Activated CD4-positive, CD25-positive, alpha-beta regulatory T cell treated with anti-CD3 and anti-CD28 coated beads, Interleukin-2, amount 50 U/mL, for 72 hours (primary cell): Measurements from ENCODE around the gene OPN3.
A peak's percentile ranks its signal among the peaks of the same experiment; 100 is the strongest.

Experiments
- DNase-seq: peaks from one replicate; pipeline ENCODE4 v3.0.0; 2021

OPN3 gene

GRCh38 chr1:241579434-241579833 is 60.7 kb downstream of the OPN3 start:
- DNase-seq = no peak

GRCh38 chr1:241574154-241574553 is 66.0 kb downstream of the OPN3 start:
- no peak for DNase-seq

GRCh38 chr1:241569848-241570247 is 70.3 kb downstream of the OPN3 start:
- no peak for DNase-seq

- DNase-seq = no peak
Observed at GRCh38 chr1:241560849-241561187, 79.4 kb downstream of the OPN3 start.

- no peak for DNase-seq
Observed at GRCh38 chr1:241560146-241560848, 79.9 kb downstream of the OPN3 start.

GRCh38 chr1:241557551-241558193 is 82.5 kb downstream of the OPN3 start:
- no peak for DNase-seq

GRCh38 chr1:241557031-241557430 is 83.1 kb downstream of the OPN3 start:
- DNase-seq = no peak

GRCh38 chr1:241555526-241555925 is 84.6 kb downstream of the OPN3 start:
- no peak for DNase-seq

- DNase-seq = no peak
Observed at GRCh38 chr1:241553886-241554592, 86.1 kb downstream of the OPN3 start.

GRCh38 chr1:241551759-241552638 is 88.2 kb downstream of the OPN3 start:
- DNase-seq = peak; percentile 33

GRCh38 chr1:241550318-241550717 is 89.9 kb downstream of the OPN3 start:
- DNase-seq = no peak

- no peak for DNase-seq
Observed at GRCh38 chr1:241548008-241548407, 92.2 kb downstream of the OPN3 start.
